Ovary (tissue), 3 donors: ENCODE data around the gene FANCC.

Experiments used
- POLR2A ChIP-seq: fragments of 450-650 bp; IDR thresholded peaks from one replicate; pipeline ENCODE4 v1.6.1; 2017; ENCODE audit warnings: antibody characterized with exemption, mild to moderate bottlenecking, moderate library complexity
- TF ChIP-seq, protein P1 (sequence below), 3 donors: fragments of 450-650 bp in 2 of 3; fragments of 200-600 bp in 1 of 3; IDR thresholded peaks; one replicate each; pipeline versions ENCODE4 v1.5.1 to v1.8.0; 2016 to 2022; ENCODE audit warnings: antibody characterized with exemption in 3 of 3, mild to moderate bottlenecking in 1 of 3
- donor health status: DM: no; HTN: no; CAD: no.

DNA sequence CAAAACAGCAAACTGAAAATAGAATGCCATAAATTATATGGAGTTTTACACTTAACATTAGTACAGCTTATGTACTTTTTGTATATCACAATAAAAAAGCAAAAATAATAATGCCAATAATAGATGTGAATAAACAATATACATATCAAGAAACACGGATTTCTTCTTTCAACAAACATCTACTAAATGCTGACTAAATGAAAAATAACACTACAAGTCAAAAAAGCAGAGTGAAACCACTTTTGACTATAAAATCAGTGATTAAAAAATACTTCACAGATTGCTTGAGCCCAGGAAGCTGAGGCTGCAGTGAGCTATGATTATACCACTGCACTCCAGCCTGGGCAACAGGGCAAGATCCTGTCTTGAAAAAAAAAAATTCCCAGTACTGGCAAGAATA, 32.2 kb downstream of the FANCC start:
- TF ChIP-seq, protein P1, sequence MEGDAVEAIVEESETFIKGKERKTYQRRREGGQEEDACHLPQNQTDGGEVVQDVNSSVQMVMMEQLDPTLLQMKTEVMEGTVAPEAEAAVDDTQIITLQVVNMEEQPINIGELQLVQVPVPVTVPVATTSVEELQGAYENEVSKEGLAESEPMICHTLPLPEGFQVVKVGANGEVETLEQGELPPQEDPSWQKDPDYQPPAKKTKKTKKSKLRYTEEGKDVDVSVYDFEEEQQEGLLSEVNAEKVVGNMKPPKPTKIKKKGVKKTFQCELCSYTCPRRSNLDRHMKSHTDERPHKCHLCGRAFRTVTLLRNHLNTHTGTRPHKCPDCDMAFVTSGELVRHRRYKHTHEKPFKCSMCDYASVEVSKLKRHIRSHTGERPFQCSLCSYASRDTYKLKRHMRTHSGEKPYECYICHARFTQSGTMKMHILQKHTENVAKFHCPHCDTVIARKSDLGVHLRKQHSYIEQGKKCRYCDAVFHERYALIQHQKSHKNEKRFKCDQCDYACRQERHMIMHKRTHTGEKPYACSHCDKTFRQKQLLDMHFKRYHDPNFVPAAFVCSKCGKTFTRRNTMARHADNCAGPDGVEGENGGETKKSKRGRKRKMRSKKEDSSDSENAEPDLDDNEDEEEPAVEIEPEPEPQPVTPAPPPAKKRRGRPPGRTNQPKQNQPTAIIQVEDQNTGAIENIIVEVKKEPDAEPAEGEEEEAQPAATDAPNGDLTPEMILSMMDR (IDR thresholded peaks at IDR 0.05) = no peak
- no peak for TF ChIP-seq POLR2A
